Stimulated activated CD4-positive, alpha-beta T cell treated with anti-CD3 and anti-CD28 coated beads, Interleukin-1b, Interleukin-23, amount 100 ng/mL, for 1 hour (primary cell): ENCODE results near the gene ZKSCAN8.
A peak's percentile ranks its signal among the peaks of the same experiment; 100 is the strongest.
"Not testable (repeated sequence)": the region's sequence is repeated elsewhere in the genome, so short reads cannot be mapped to it uniquely, and the experiment has no call there.

Source experiments
- DNase-seq, 2 donors: peaks; one replicate each; pipeline ENCODE4 v3.0.0-alpha.2; 2020; ENCODE audit warnings: low read depth in 2 of 2

Gene ZKSCAN8

GRCh38 chr6:28141500-28142329 is at the start of gene ZKSCAN8:
ZKSCAN8 (plus strand) TSS chr6:28141883; CDS start chr6:28148408, 6,525 bp downstream.
- DNase-seq = peak in 1 of 2 donors; percentile 41

GRCh38 chr6:28102222-28102621 is 39.5 kb upstream of the ZKSCAN8 start:
- DNase-seq = not testable (repeated sequence)

DNA sequence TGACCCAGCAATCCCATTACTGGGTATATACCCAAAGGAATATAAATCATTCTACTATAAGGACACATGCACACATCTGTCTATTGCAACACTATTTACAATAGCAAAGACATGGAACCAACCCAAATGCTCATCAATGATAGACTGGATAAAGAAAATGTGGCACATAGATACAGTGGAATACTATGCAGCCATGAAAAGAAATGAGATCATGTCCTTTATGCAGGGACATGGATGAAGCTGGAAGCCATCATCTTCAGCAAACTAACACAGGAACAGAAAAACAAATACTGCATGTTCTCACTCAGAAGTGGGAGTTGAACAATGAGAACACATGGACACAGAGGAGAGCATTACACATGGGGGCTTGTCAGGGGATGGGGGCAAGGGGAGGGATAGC is 39.0 kb upstream of the ZKSCAN8 start:
- DNase-seq = not testable (repeated sequence)

DNA sequence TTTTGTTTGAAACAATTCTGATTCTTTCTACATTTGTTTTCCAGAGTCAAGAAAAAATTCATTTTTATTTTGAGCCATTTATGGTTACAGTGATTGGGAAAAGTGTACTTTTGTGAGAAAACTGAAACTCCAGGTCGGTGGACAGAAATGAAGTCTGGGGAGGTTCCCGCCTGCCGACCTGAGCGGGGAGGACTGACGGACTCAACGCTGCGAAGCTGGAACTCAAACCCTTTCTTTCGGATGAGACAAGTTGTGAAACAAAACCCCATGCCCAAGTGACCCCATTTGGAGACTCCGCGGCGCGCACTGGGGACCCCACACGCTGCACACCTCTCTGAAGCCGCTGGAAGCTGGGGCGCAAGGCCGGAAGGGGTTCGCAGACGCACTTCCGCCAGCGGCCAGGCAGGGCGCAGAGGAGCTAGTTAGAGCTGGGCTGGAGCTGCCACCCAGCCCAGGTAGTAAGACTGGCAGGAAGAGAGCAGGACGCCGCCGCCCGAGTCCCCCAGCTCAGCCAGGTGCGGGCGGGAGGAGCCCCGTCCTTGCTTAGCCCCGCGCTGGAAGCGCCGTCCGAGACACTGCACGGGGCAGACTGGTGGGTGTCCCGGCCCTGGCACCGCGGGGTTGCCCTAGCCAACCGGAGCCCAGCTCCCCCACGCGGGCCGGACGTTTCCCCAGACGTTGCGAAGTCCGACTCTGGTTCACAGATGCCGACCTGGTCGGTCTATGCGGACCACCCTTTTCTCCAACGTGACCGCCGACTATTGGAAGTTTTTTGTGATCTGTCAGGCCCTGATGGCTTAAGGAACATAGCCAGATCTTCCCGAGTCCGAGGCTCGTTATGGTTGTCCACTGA is 37.1 kb upstream of the ZKSCAN8 start:
- peak; percentile 53 to 71 for DNase-seq

- DNase-seq = no peak
Measured at GRCh38 chr6:28105245-28105639, 36.4 kb upstream of the ZKSCAN8 start.

DNA sequence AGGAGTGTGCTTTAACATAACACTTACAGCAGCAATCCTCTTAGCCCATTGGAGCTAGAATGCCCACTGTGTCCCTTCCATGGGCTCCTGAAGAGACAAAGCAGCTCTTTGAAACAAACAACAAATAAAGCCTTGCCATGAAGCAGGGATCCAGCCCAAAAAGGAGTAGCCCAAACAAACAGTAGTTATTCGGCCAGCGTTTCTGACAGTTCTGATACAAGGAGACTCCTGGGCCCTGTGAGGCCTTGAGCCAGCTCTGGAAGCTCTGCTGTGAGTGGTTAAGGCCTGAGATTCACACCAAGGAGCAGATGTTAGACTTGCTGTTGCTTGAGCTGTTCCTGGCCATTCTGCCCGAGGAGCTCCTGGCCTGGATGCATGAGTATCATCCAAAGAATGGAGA is 34.2 kb upstream of the ZKSCAN8 start:
- DNase-seq = no peak

DNA sequence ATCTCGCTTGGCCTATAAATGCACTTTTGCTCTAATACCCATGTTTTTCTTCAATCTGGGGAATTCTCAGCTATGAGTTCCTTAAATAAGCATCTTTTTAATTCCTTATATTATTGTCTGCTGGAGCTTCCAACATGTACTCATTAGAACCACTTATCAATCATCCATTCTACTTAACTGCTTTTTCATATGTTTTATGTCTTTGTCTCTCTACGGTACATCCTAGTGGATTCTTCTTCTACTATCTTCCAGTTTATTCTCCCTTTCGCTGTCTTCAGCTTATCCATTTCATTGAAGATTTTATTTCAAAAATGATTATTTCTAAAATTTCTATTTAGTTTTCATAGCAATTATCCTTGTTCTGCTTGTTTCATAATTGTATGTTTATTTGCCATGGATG is 29.7 kb upstream of the ZKSCAN8 start:
- no peak for DNase-seq

DNA sequence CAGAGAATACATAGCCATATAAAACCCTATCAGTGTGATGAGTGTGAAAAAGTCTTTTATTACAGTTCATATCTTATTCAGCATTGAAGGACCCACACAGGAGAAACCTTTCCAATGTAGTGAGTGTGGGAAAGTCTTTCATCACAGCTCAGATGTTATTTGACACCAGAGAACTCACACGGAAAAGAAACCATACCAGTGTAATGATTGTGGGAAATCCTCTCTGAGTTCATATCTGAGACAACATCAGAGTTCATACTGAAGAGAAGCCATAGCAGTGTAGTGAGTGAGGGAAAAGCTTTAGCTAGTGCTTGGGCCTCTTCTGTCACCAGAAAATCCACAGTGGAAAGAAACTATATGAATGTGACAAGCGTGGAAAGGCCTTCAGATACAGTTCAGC is 25.9 kb upstream of the ZKSCAN8 start:
- no peak for DNase-seq

DNA sequence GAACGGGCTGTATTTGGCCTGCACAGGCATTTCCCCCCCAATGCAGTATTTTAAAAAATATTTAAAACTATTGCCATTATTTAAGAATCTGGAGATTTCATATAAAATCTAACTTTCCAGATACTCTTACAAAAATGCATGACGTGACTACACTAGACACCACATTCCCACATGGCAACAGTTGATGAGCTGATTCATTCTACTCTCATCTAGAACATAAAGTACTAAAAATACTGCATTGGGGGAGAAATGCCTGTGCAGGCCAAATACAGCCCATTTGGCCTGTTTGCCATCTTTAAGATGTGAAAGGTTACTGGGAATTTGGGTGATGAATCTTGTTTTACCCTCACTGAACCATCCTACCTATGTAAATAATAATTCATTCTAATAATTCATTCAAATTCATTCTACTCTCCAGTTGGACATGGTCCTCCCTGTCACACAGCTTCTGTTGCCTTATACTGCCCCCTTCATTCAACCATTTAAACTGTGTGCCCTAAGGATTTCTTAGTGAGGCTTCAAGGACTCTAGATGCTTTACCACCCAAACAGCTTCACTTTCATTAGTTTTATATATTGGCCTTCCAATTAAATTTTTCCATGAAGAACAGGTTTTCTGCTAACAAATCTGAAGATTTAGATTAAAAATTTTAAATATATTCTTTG is 24.2 kb upstream of the ZKSCAN8 start:
- DNase-seq = no peak

GRCh38 chr6:28118217-28118616 is 23.5 kb upstream of the ZKSCAN8 start:
- no peak for DNase-seq

- DNase-seq = no peak
Measured at GRCh38 chr6:28121876-28122275, 19.8 kb upstream of the ZKSCAN8 start.

DNA sequence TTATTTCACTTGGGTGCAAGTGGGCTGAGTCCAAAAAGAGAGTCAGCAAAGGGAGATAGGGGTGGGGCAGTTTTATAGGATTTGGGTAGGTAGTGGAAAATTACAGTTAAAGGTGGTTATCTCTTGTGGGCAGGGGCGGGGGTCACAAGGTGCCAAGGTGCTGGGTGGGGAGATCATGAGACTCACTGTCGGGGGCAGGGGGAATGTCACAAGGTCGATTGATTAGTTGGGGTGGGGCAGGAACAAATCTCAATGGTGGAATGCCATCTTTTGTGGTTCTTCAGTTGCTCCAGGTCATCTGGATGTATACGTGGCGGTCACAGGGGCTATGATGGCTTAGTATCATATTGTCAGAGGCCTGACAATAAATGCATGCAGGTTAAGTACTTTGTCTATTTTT is 19.4 kb upstream of the ZKSCAN8 start:
- not testable (repeated sequence) for DNase-seq

GRCh38 chr6:28124350-28124970 is 17.2 kb upstream of the ZKSCAN8 start, which contains the start of gene ZSCAN16:
ZSCAN16 (plus strand) TSS chr6:28124609; CDS start chr6:28125444, 835 bp downstream.
- peak in 1 of 2 donors; percentile 62 for DNase-seq

DNA sequence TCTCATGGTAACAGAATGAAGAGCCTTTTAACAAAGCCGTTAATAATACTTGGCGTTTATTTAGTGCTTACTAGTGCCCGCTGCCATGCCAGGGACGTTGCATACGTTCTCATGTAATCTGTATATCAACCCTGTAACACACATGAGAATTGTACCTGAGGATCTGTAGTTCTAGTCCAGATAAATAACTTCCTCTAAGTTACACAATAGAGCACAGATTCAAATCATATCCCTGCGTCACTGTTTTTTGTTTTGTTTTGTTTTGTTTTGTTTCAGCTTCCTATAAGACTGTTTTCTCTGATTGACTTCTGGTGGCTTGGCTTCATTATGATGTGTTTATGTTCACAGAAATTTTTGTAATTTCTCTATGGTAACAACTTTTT is 16.7 kb upstream of the ZKSCAN8 start:
- DNase-seq = no peak

- DNase-seq = no peak
Measured at GRCh38 chr6:28125401-28125800, 16.3 kb upstream of the ZKSCAN8 start.

DNA sequence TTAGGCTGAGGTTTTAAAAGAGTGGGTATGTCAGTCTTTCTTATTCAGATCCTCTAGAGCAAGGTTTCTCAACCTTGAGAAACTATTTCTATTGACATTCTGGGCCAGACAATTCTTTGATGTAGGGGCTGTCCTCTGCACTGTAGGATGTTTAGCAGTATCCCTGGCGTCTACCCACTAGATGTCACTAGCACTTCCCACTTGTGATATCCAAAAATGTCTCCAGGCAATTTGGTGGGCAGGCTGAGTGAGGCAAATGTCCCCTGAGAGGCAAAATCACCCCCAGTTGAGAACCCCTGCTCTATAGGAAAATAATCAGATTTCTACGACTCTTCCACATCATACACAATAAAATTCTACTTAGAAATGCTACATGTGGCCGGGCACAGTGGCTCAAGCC is 7.7 kb upstream of the ZKSCAN8 start:
- no peak for DNase-seq

GRCh38 chr6:28134716-28135115 is 7.0 kb upstream of the ZKSCAN8 start:
- no peak for DNase-seq

DNA sequence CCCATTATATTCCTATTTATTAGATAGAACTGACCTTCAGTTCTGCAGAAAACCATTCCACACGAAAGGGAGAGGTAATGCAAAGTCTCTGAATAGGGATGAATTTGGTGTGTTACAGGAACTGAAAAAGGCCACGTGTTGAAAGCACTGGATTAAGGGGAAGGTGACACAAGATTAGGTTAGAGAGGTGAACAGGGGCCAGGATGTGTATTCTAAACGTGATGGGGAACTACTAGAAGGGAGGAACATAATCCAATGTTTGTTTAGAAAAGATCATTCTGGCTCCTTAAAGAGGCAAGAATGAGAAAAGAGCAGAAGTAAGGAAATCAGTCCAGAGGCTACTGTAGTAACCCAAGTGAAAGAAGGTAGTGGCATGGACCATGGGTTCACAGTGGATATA is 6.3 kb upstream of the ZKSCAN8 start:
- no peak for DNase-seq

- DNase-seq = peak in 1 of 2 donors; percentile 58
Measured at GRCh38 chr6:28136585-28137504, 4.8 kb upstream of the ZKSCAN8 start.

- no peak for DNase-seq
Measured at GRCh38 chr6:28137505-28137981, 4.1 kb upstream of the ZKSCAN8 start.
